K562 (cell line): Measurements from ENCODE around the gene PLEKHB1. TPM values are rescaled to one million over a fixed set of nuclear protein-coding genes. Genes with fewer than 3 reads are reported as not detected.

Source experiments
- ATF6 ChIP-seq: sonication (generic); formaldehyde crosslinking; IDR thresholded peaks from 2 replicates; pipeline ENCODE4 v1.4.0; 2020; ENCODE audit warnings: mild to moderate bottlenecking, missing genetic modification reagents
- CBFA2T3 ChIP-seq: fragments of 450-650 bp; IDR thresholded peaks from 2 replicates; pipeline ENCODE4 v1.6.1; 2017
- CC2D1A ChIP-seq: fragments of 450-650 bp; IDR thresholded peaks from 2 replicates; pipeline ENCODE4 v1.6.1; 2017; ENCODE audit warnings: mild to moderate bottlenecking
- ELF2 ChIP-seq: fragments of 250-450 bp; sonication (Bioruptor Pico); IDR thresholded peaks from 2 replicates; pipeline ENCODE4 v1.5.0; 2021; ENCODE audit warnings: mild to moderate bottlenecking
- FOXA3 ChIP-seq, 2 experiments: fragments of 450-650 bp in 1 of 2; sonication (generic) in 1 of 2; formaldehyde crosslinking; IDR thresholded peaks in 1 of 2; conservative IDR thresholded peaks in 1 of 2; 2 replicates each; pipeline versions ENCODE4 v1.4.0 to v1.8.0; 2020 to 2022; ENCODE audit warnings: mild to moderate bottlenecking in 2 of 2, missing genetic modification reagents in 1 of 2
- GATA2 ChIP-seq: sonication (generic); formaldehyde crosslinking; IDR thresholded peaks from 2 replicates; pipeline ENCODE4 v1.4.0; 2020; ENCODE audit warnings: mild to moderate bottlenecking, missing genetic modification reagents
- HDGF ChIP-seq: fragments of 450-650 bp; IDR thresholded peaks from 2 replicates; pipeline ENCODE4 v1.6.1; 2016
- KAT8 ChIP-seq: fragments of 450-650 bp; IDR thresholded peaks from 2 replicates; pipeline ENCODE4 v1.6.1; 2016; ENCODE audit warnings: low read depth, mild to moderate bottlenecking
- PHB ChIP-seq: fragments of 250-450 bp; sonication (Bioruptor Pico); IDR thresholded peaks from 2 replicates; pipeline ENCODE4 v1.5.0; 2021
- POLR2AphosphoS5 ChIP-seq: IDR thresholded peaks from 2 replicates; pipeline ENCODE4 v1.6.1; 2011; ENCODE audit warnings: mild to moderate bottlenecking, low read depth, low read length, moderate library complexity; ENCODE audit not compliant: control insufficient read depth, insufficient read depth
- PTTG1 ChIP-seq: fragments of 450-650 bp; IDR thresholded peaks from 2 replicates; pipeline ENCODE4 v1.6.1; 2016; ENCODE audit warnings: low read depth, mild to moderate bottlenecking, missing genetic modification characterization, missing compliant biosample characterization
- RB1 ChIP-seq: fragments of 450-650 bp; IDR thresholded peaks from 2 replicates; pipeline ENCODE4 v1.6.1; 2017; ENCODE audit warnings: low read depth, mild to moderate bottlenecking
- RCOR1 ChIP-seq, 2 experiments: IDR thresholded peaks; 2 replicates each; pipeline ENCODE4 v1.6.1; 2012; ENCODE audit warnings: low read depth in 2 of 2, low read length in 2 of 2, borderline replicate concordance in 1 of 2, improper control_type of control experiment in 1 of 2
- SIRT6 ChIP-seq: IDR thresholded peaks from one replicate; pipeline ENCODE4 v1.6.1; 2012; ENCODE audit warnings: low read depth, mild to moderate bottlenecking, control low read depth, inconsistent platforms, low read length, moderate library complexity
- SP2 ChIP-seq: IDR thresholded peaks from 2 replicates; pipeline ENCODE4 v1.6.1; 2011; ENCODE audit warnings: mild to moderate bottlenecking, low read depth, low read length, moderate library complexity; ENCODE audit not compliant: poor library complexity, severe bottlenecking; ENCODE audit errors: extremely low read depth
- THAP7 ChIP-seq: fragments of 250-450 bp; sonication (Bioruptor Pico); IDR thresholded peaks from 2 replicates; pipeline ENCODE4 v1.5.0; 2021
- TSHZ1 ChIP-seq: fragments of 250-450 bp; sonication (Bioruptor Pico); IDR thresholded peaks from 2 replicates; pipeline ENCODE4 v1.4.0; 2020; ENCODE audit warnings: mild to moderate bottlenecking, moderate library complexity
- ZNF140 ChIP-seq: fragments of 250-450 bp; sonication (Bioruptor Pico); IDR thresholded peaks from 2 replicates; pipeline ENCODE4 v1.8.0; 2021; ENCODE audit warnings: moderate library complexity, mild to moderate bottlenecking, inconsistent platforms
- ZNF175 ChIP-seq: fragments of 200-800 bp; sonication (Bioruptor generic); IDR thresholded peaks from 2 replicates; pipeline ENCODE4 v1.6.1; 2016; ENCODE audit warnings: low read depth, mild to moderate bottlenecking, missing genetic modification characterization, missing compliant biosample characterization
- ZNF274 ChIP-seq: IDR thresholded peaks from 2 replicates; pipeline ENCODE4 v1.6.1; 2011; ENCODE audit warnings: low read depth, mild to moderate bottlenecking, low read length, moderate library complexity, borderline replicate concordance
- ZNF395 ChIP-seq: fragments of 200-800 bp; sonication (Bioruptor generic); IDR thresholded peaks from 2 replicates; pipeline ENCODE4 v1.6.1; 2017; ENCODE audit warnings: missing genetic modification characterization, missing compliant biosample characterization
- ZSCAN32 ChIP-seq: fragments of 450-650 bp; formaldehyde crosslinking; IDR thresholded peaks from 2 replicates; pipeline ENCODE4 v1.4.0; 2020; ENCODE audit warnings: mild to moderate bottlenecking, moderate library complexity
- polyA plus RNA-seq, 8 experiments: library from polyadenylated mRNA; depleted of rRNA in 4 of 8; stranded (reverse) in 5 of 8; unstranded in 3 of 8; fragments of >200 nt; fragmentation: Nextera tagmentation in 2 of 8; fragmentation: Illumina TruSeq in 1 of 8; extraction: Ambion mirVana in 2 of 8; extraction: Trizol in 1 of 8; gene quantifications; 2 replicates each; pipeline versions ENCODE4 v1.2.1 to v1.2.3, GENCODE V29; 2011 to 2014; ENCODE audit warnings: inconsistent platforms in 1 of 8, missing spikeins in 1 of 8
- total RNA-seq, 7 experiments: library from RNA; depleted of rRNA in 6 of 7; stranded (reverse); fragments of >200 nt in 6 of 7; fragmentation: Illumina TruSeq in 2 of 7; extraction: Trizol in 2 of 7; gene quantifications; 2 replicates each; pipeline versions ENCODE4 v1.2.1 to v1.2.3, GENCODE V29; 2011 to 2021; ENCODE audit warnings: low replicate concordance in 1 of 7

Gene PLEKHB1
- total and polyA plus RNA-seq, 9 of the 15 experiments (the other 6 are each of a cell fraction or from before 2014, with no cell fraction given) = 0.07 to 0.62 (median 0.17) TPM; not detected in 2

- TF ChIP-seq TSHZ1 (CRISPR knock-in tag) (no peak), FOXA3 (CRISPR knock-in tag; conservative IDR thresholded peaks at IDR 0.05 in 1 of 2, IDR thresholded peaks at IDR 0.05 in 1 of 2) (no peak), GATA2 (CRISPR knock-in tag) (no peak), POLR2AphosphoS5 (no peak), ZSCAN32 (CRISPR knock-in tag) (no peak), KAT8 (no peak), ZNF140 (no peak), THAP7 (no peak), ZNF175 (CRISPR knock-in tag) (no peak), HDGF (no peak), ZNF274 (no peak), SP2 (no peak), CC2D1A (0 out of 2 replicates have a peak, but pooled peaks have one; percentile 23), RCOR1 (IDR thresholded peaks at IDR 0.05; ENCODE audit: borderline replicate concordance in 1 of 2, low read depth in 2 of 2, low read length in 2 of 2) (0 out of 4 replicates have a peak, but pooled peaks of 1 of the 2 experiments have one; percentile 13), PHB (CRISPR knock-in tag) (no peak), ELF2 (no peak), PTTG1 (tag) (no peak), ZNF395 (CRISPR knock-in tag) (no peak), RB1 (0 out of 2 replicates have a peak, but pooled peaks have one; percentile 20), CBFA2T3 (no peak), SIRT6 (no peak), ATF6 (CRISPR knock-in tag) (no peak)
Measured at GRCh38 chr11:73625696-73626318, 20.6 kb upstream of the PLEKHB1 start (continued).
